CD14-positive monocyte (primary cell): ENCODE results near the gene MTTP. TPM values are rescaled to one million over a fixed set of nuclear protein-coding genes. Genes with fewer than 3 reads are reported as not detected.
"Not testable (repeated sequence)": the region's sequence is repeated elsewhere in the genome, so short reads cannot be mapped to it uniquely, and the experiment has no call there.

Experiments
- DNase-seq, 3 donors: peaks; one replicate each; pipeline ENCODE4 v3.0.0-alpha.2; 2011 to 2022
- H2AFZ ChIP-seq: 2 replicates; pipeline ENCODE4 v1.6.0; 2012; ENCODE audit warnings: mild to moderate bottlenecking, low read depth, low read length, inconsistent platforms; ENCODE audit not compliant: insufficient read depth, poor library complexity, severe bottlenecking
- H3K27ac ChIP-seq, 2 donors: 1 replicate in 1 of 2; 2 replicates in 1 of 2; pipeline ENCODE4 v1.5.1; 2012 to 2013; ENCODE audit warnings: low read length in 2 of 2, control low read depth in 1 of 2, inconsistent platforms in 1 of 2, low read depth in 1 of 2, mild to moderate bottlenecking in 1 of 2
- H3K27me3 ChIP-seq, 2 donors: one replicate each; pipeline versions ENCODE4 v1.6.0 to v1.6.1; 2011 to 2013; ENCODE audit warnings: low read length in 2 of 2; ENCODE audit not compliant: control insufficient read depth in 2 of 2, insufficient read depth in 2 of 2
- H3K36me3 ChIP-seq, 2 donors: replicated peaks in 1 of 2; 1 replicate in 1 of 2; 2 replicates in 1 of 2; pipeline versions ENCODE4 v1.5.1 to v1.6.1; 2012 to 2013; ENCODE audit warnings: low read length in 2 of 2, control low read depth in 1 of 2, inconsistent platforms in 1 of 2, mild to moderate bottlenecking in 1 of 2; ENCODE audit not compliant: insufficient read depth in 2 of 2, control insufficient read depth in 1 of 2
- H3K4me1 ChIP-seq, 2 donors: 1 replicate in 1 of 2; 2 replicates in 1 of 2; pipeline versions ENCODE4 v1.5.1 to v1.6.1; 2012 to 2013; ENCODE audit warnings: low read length in 2 of 2, control low read depth in 1 of 2, inconsistent platforms in 1 of 2, mild to moderate bottlenecking in 1 of 2, moderate library complexity in 1 of 2; ENCODE audit not compliant: insufficient read depth in 2 of 2, control insufficient read depth in 1 of 2
- H3K4me2 ChIP-seq: replicated peaks from 2 replicates; pipeline ENCODE3; 2012; ENCODE audit warnings: low read length, moderate library complexity, mild to moderate bottlenecking; ENCODE audit not compliant: poor library complexity, severe bottlenecking; ENCODE audit errors: extremely low read depth
- H3K4me3 ChIP-seq, 3 experiments: fragments of 200-600 bp in 1 of 3; sonication (generic) in 1 of 3; replicated peaks in 1 of 3; 1 replicate in 2 of 3; 2 replicates in 1 of 3; pipeline ENCODE4 v1.5.1; 2011 to 2013; ENCODE audit warnings: low read length in 3 of 3, mild to moderate bottlenecking in 3 of 3, control low read depth in 2 of 3, low read depth in 2 of 3, inconsistent platforms in 1 of 3, moderate library complexity in 1 of 3
- H3K79me2 ChIP-seq: 2 replicates; pipeline ENCODE4 v1.6.0; 2012; ENCODE audit warnings: mild to moderate bottlenecking, control low read depth, inconsistent platforms, low read length, moderate library complexity; ENCODE audit not compliant: insufficient read depth
- H3K9ac ChIP-seq: 2 replicates; pipeline ENCODE4 v1.6.0; 2017; ENCODE audit warnings: low read length, mild to moderate bottlenecking; ENCODE audit not compliant: insufficient read depth, poor library complexity, severe bottlenecking
- H3K9me3 ChIP-seq, 2 donors: replicated peaks in 1 of 2; 1 replicate in 1 of 2; 2 replicates in 1 of 2; pipeline versions ENCODE4 v1.5.1 to v1.6.1; 2012 to 2013; ENCODE audit warnings: low read length in 2 of 2, control low read depth in 1 of 2; ENCODE audit not compliant: control insufficient read depth in 1 of 2, insufficient read depth in 1 of 2
- H4K20me1 ChIP-seq: 2 replicates; pipeline ENCODE4 v1.6.0; 2012; ENCODE audit warnings: mild to moderate bottlenecking, low read length, control low read depth, moderate library complexity; ENCODE audit not compliant: insufficient read depth
- H3K27ac Mint-ChIP-seq, 7 donors: one replicate each; pipeline ENCODE4 v1.8.0; 2020; ENCODE audit warnings: mild to moderate bottlenecking in 7 of 7, mixed read lengths in 7 of 7, moderate library complexity in 6 of 7, inconsistent platforms in 2 of 7
- H3K27me3 Mint-ChIP-seq, 3 donors: one replicate each; pipeline ENCODE4 v1.8.0; 2021 to 2022; ENCODE audit warnings: low read depth in 3 of 3, mild to moderate bottlenecking in 3 of 3, mixed read lengths in 3 of 3, moderate library complexity in 3 of 3, inconsistent platforms in 1 of 3
- H3K36me3 Mint-ChIP-seq, 2 donors: one replicate each; pipeline ENCODE4 v1.8.0; 2020; ENCODE audit warnings: mixed read lengths in 2 of 2, inconsistent platforms in 1 of 2, mild to moderate bottlenecking in 1 of 2
- H3K4me1 Mint-ChIP-seq: one replicate; pipeline ENCODE4 v1.8.0; 2020; ENCODE audit warnings: mild to moderate bottlenecking, mixed read lengths
- H3K4me3 Mint-ChIP-seq, 2 donors: one replicate each; pipeline ENCODE4 v1.8.0; 2020; ENCODE audit warnings: mild to moderate bottlenecking in 2 of 2, mixed read lengths in 2 of 2, moderate library complexity in 1 of 2
- H3K9me3 Mint-ChIP-seq, 7 donors: one replicate each; pipeline ENCODE4 v1.8.0; 2020 to 2022; ENCODE audit warnings: mixed read lengths in 7 of 7, mild to moderate bottlenecking in 6 of 7, moderate library complexity in 6 of 7, inconsistent platforms in 2 of 7
- CTCF ChIP-seq: fragments of 200-600 bp; IDR thresholded peaks from one replicate; pipeline ENCODE4 v1.8.0; 2022; ENCODE audit warnings: antibody characterized with exemption, mild to moderate bottlenecking
- WGBS: methylation state at CpG from one replicate; pipeline ENCODE4 v1.1.5; 2013; ENCODE audit warnings: missing lambda C conversion rate; ENCODE audit not compliant: insufficient coverage; 5-methylcytosine and 5-hydroxymethylcytosine counted together
- intact Hi-C, 2 donors: fragments of 100-400 bp; cut with micrococcal nuclease; formaldehyde crosslinking; loops; one replicate each; pipeline versions ENCODE4 v1.15.0 to v1.15.1; 2023
- polyA plus RNA-seq, 3 donors: library from polyadenylated mRNA; depleted of rRNA in 1 of 3; unstranded in 2 of 3; stranded (reverse) in 1 of 3; fragments of 300-500 nt in 2 of 3; fragments of >200 nt in 1 of 3; fragmentation: Illumina TruSeq in 2 of 3; gene quantifications; 1 replicate in 2 of 3; 2 replicates in 1 of 3; pipeline ENCODE4 v1.2.3, GENCODE V29; 2012 to 2021

MTTP gene
- polyA plus RNA-seq, 3 donors, result not detected

GRCh38 chr4:99529956-99530355 lies 44.7 kb upstream of the MTTP start:
- Mint-ChIP-seq H3K27me3 (peaks cover 0 to 8% (median 0%) of the 10 kb centered on the region in 3 donors), H3K27ac (no peak overlapping the region), H3K4me3 (no peak overlapping the region), H3K4me1 (no peaks in the 10 kb centered on the region), H3K9me3 (peaks cover 0 to 6% (median 0%) of the 10 kb centered on the region in 7 donors), H3K36me3 (no peaks in the 10 kb centered on the region)
- Histone ChIP-seq H3K36me3 (no peaks in the 10 kb centered on the region), H4K20me1 (no peaks in the 10 kb centered on the region), H3K27ac (no peak overlapping the region), H3K4me3 (no peak overlapping the region), H3K9me3 (no peaks in the 10 kb centered on the region), H3K4me1 (no peaks in the 10 kb centered on the region), H3K79me2 (no peaks in the 10 kb centered on the region), H3K27me3 (no peaks in the 10 kb centered on the region), H3K4me2 (no peak overlapping the region), H3K9ac (no peak overlapping the region), H2AFZ (no peak overlapping the region)
- DNase-seq, result no peak
- WGBS, result 88% methylated on average over 2 of the region's 3 CpGs
- intact Hi-C loops, result no loop called here
- TF ChIP-seq CTCF, result no peak

DNA sequence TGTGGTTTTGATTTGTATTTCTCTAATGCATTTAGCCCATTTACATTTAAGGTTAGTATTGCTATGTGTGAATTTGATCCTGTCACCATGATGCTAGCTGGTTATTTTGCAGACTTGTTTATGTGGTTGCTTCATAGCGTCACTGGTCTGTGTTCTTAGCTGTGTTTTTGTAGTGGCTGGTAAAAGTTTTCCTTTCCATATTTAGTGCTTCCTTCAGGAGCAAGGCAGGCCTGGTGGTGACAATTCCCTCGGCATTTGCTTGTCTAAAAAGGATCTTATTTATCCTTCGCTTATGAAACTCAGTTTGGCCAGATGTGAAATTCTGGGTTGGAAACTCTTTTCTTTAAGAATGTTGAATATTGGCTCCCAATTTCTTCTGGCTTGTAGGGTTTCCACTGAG lies 39.9 kb upstream of the MTTP start:
- H3K4me1 Mint-ChIP-seq, result not testable (repeated sequence)
- no CpG with 5 or more reads among the region's 3 CpGs for WGBS

More for the DNA sequence above, 39.9 kb upstream of the MTTP start:
- H3K4me3 Mint-ChIP-seq, H3K4me2 ChIP-seq, H3K36me3 ChIP-seq, H3K27me3 Mint-ChIP-seq, H2AFZ ChIP-seq, H3K27ac ChIP-seq, H4K20me1 ChIP-seq, H3K79me2 ChIP-seq, H3K27me3 ChIP-seq, H3K27ac Mint-ChIP-seq, H3K9me3 ChIP-seq, DNase-seq, H3K36me3 Mint-ChIP-seq, H3K9me3 Mint-ChIP-seq, intact Hi-C loops, H3K4me1 ChIP-seq, H3K9ac ChIP-seq, H3K4me3 ChIP-seq: not testable (repeated sequence)
